A549 (cell line): ENCODE measurements around the gene SYNGR4. TPM values are rescaled to one million over a fixed set of nuclear protein-coding genes. Genes with fewer than 3 reads are reported as not detected.

Source experiments
- ATAC-seq, 2 experiments: fragments of 200-7000 bp in 1 of 2; fragments of >200 bp in 1 of 2; cut with Nextera tagmentation in 1 of 2; cut with Tn5 transposase in 1 of 2; 3 replicates each; pipeline versions ENCODE4 v1.8.0 to v1.9.1; 2018 to 2020; ENCODE audit warnings: mild to moderate bottlenecking in 1 of 2, moderate library complexity in 1 of 2
- CTCF ChIA-PET: fragments of 300-600 bp; sonication (Branson Sonifier 250); formaldehyde crosslinking; extraction: SDS; loops from one replicate; lab custom pipeline; 2021; ENCODE audit warnings: antibody characterized with exemption, inconsistent platforms; lab: Yijun Ruan, JAX
- POLR2A ChIA-PET: fragments of 350-600 bp; formaldehyde crosslinking; extraction: SDS; loops from one replicate; lab custom pipeline; 2021; ENCODE audit warnings: antibody characterized with exemption, inconsistent platforms; lab: Yijun Ruan, JAX
- DNase-seq, 2 experiments: peaks; one replicate each; pipeline versions ENCODE4 v3.0.0 to v3.0.0-alpha.2; 2011 to 2016; ENCODE audit warnings: low read depth in 1 of 2, low spot score in 1 of 2
- FAIRE-seq: peaks from 2 replicates; lab custom pipeline; 2011; peaks lifted over from hg19 to GRCh38; lab: Jason Lieb, UNC
- H3K27ac ChIP-seq, 2 experiments: fragments of >200 bp; sonication (Bioruptor Twin); formaldehyde crosslinking; 3 replicates each; pipeline ENCODE4 v1.5.1; 2016 to 2017
- H3K4me1 ChIP-seq: fragments of >200 bp; sonication (Bioruptor Twin); formaldehyde crosslinking; 3 replicates; pipeline ENCODE4 v1.6.1; 2016
- H3K4me2 ChIP-seq: fragments of >200 bp; sonication (Bioruptor Twin); formaldehyde crosslinking; 3 replicates; pipeline ENCODE4 v1.6.1; 2016
- H3K4me3 ChIP-seq: fragments of >200 bp; sonication (Bioruptor Twin); formaldehyde crosslinking; 3 replicates; pipeline ENCODE4 v1.5.1; 2016
- H3K9me3 ChIP-seq: fragments of >200 bp; sonication (Bioruptor Twin); formaldehyde crosslinking; 3 replicates; pipeline ENCODE4 v1.6.1; 2016
- BHLHE40 ChIP-seq: IDR thresholded peaks from 2 replicates; pipeline ENCODE4 v1.6.1; 2012; ENCODE audit warnings: low read depth, low read length, inconsistent platforms
- CBX2 ChIP-seq: fragments of 200-600 bp; sonication (generic); IDR thresholded peaks from 2 replicates; pipeline ENCODE4 v1.6.1; 2016; ENCODE audit warnings: low read depth, mild to moderate bottlenecking, borderline replicate concordance
- CBX8 ChIP-seq: fragments of 200-600 bp; sonication (generic); IDR thresholded peaks from 2 replicates; pipeline ENCODE4 v1.6.1; 2016
- CEBPB ChIP-seq, 2 experiments: fragments of >200 bp in 1 of 2; sonication (Bioruptor Twin) in 1 of 2; formaldehyde crosslinking in 1 of 2; IDR thresholded peaks; 2 replicates each; pipeline ENCODE4 v1.6.1; 2012 to 2016
- CHD2 ChIP-seq: fragments of 150-350 bp; IDR thresholded peaks from 2 replicates; pipeline ENCODE4 v1.6.1; 2014; ENCODE audit warnings: low read length; ENCODE audit not compliant: partially characterized antibody
- CTCF ChIP-seq: fragments of >200 bp; sonication (Bioruptor Twin); formaldehyde crosslinking; IDR thresholded peaks from 3 replicates; pipeline ENCODE4 v1.5.1; 2016
- FOSB ChIP-seq: fragments of 250-450 bp; sonication (Bioruptor Pico); IDR thresholded peaks from 2 replicates; pipeline ENCODE4 v1.5.0; 2020; ENCODE audit warnings: mild to moderate bottlenecking, moderate library complexity
- FOXS1 ChIP-seq: fragments of 250-450 bp; sonication (Bioruptor Pico); IDR thresholded peaks from 2 replicates; pipeline ENCODE4 v1.5.0; 2020; ENCODE audit warnings: mild to moderate bottlenecking, moderate library complexity
- GATA3 ChIP-seq: IDR thresholded peaks from 2 replicates; pipeline ENCODE4 v1.6.1; 2012; ENCODE audit warnings: borderline replicate concordance
- HDAC2 ChIP-seq: fragments of 200-600 bp; sonication (generic); IDR thresholded peaks from 2 replicates; pipeline ENCODE4 v1.6.1; 2016
- HOXB5 ChIP-seq: fragments of 250-450 bp; sonication (Bioruptor Pico); IDR thresholded peaks from 2 replicates; pipeline ENCODE4 v1.5.0; 2020; ENCODE audit warnings: mild to moderate bottlenecking, moderate library complexity
- JUN ChIP-seq, 2 experiments: fragments of >200 bp; sonication (Bioruptor Twin); formaldehyde crosslinking; IDR thresholded peaks; 2 replicates in 1 of 2; 3 replicates in 1 of 2; pipeline ENCODE4 v1.6.1; 2016 to 2017
- JUNB ChIP-seq: fragments of >200 bp; sonication (Bioruptor Twin); formaldehyde crosslinking; IDR thresholded peaks from 2 replicates; pipeline ENCODE4 v1.6.1; 2016
- KDM5A ChIP-seq: fragments of 200-600 bp; sonication (generic); IDR thresholded peaks from 2 replicates; pipeline ENCODE4 v1.6.1; 2016; ENCODE audit warnings: antibody characterized with exemption, mild to moderate bottlenecking
- MAZ ChIP-seq: fragments of 150-350 bp; IDR thresholded peaks from 2 replicates; pipeline ENCODE4 v1.6.1; 2014; ENCODE audit warnings: antibody characterized with exemption, low read depth, low read length, borderline replicate concordance
- MYC ChIP-seq: IDR thresholded peaks from 2 replicates; pipeline ENCODE4 v1.6.1; 2012; ENCODE audit warnings: mild to moderate bottlenecking, inconsistent platforms, low read length, improper control_type of control experiment, borderline replicate concordance
- PHF8 ChIP-seq: fragments of 200-600 bp; sonication (generic); IDR thresholded peaks from 2 replicates; pipeline ENCODE4 v1.6.1; 2016; ENCODE audit warnings: low read depth, mild to moderate bottlenecking, antibody characterized with exemption, moderate library complexity, borderline replicate concordance
- POLR2AphosphoS2 ChIP-seq: conservative IDR thresholded peaks from 2 replicates; pipeline ENCODE4 v1.6.1; 2012; ENCODE audit warnings: low read length, improper control_type of control experiment, inconsistent platforms
- RARB ChIP-seq: fragments of 250-450 bp; sonication (Bioruptor Pico); IDR thresholded peaks from 2 replicates; pipeline ENCODE4 v1.8.0; 2021; ENCODE audit warnings: mild to moderate bottlenecking, moderate library complexity
- RNF2 ChIP-seq: fragments of 200-600 bp; sonication (generic); IDR thresholded peaks from 2 replicates; pipeline ENCODE4 v1.6.1; 2016; ENCODE audit warnings: low read depth, mild to moderate bottlenecking, antibody characterized with exemption, moderate library complexity, borderline replicate concordance
- TFCP2L1 ChIP-seq: fragments of 250-450 bp; sonication (Bioruptor Pico); IDR thresholded peaks from 2 replicates; pipeline ENCODE4 v1.5.0; 2021; ENCODE audit warnings: mild to moderate bottlenecking
- USF2 ChIP-seq: fragments of 450-650 bp; IDR thresholded peaks from 2 replicates; pipeline ENCODE4 v1.6.1; 2014; ENCODE audit warnings: antibody characterized with exemption
- ZSCAN20 ChIP-seq: fragments of 250-450 bp; sonication (Bioruptor Pico); IDR thresholded peaks from 2 replicates; pipeline ENCODE4 v1.8.0; 2022; ENCODE audit warnings: mild to moderate bottlenecking, moderate library complexity
- WGBS: methylation state at CpG from one replicate; pipeline ENCODE4 v1.1.6; 2017; ENCODE audit errors: missing lambda C conversion rate; 5-methylcytosine and 5-hydroxymethylcytosine counted together
- polyA plus RNA-seq, 4 experiments: library from polyadenylated mRNA; depleted of rRNA in 3 of 4; stranded (reverse); fragments of >200 nt; fragmentation: RNase III in 1 of 4; extraction: RNeasy Plus Mini Kit Qiagen cat#74134 plus additional on column Dnase treatment in 1 of 4; gene quantifications; 2 replicates in 3 of 4; 3 replicates in 1 of 4; pipeline ENCODE4 v1.2.3, GENCODE V29; 2011 to 2017
- TF ChIP-seq, protein P1 (sequence below): fragments of 250-450 bp; sonication (Bioruptor Pico); IDR thresholded peaks from 2 replicates; pipeline ENCODE4 v1.5.0; 2021; ENCODE audit warnings: mild to moderate bottlenecking, moderate library complexity, borderline replicate concordance
- TF ChIP-seq, protein P2 (sequence below): fragments of 250-450 bp; sonication (Bioruptor Pico); IDR thresholded peaks from 2 replicates; pipeline ENCODE4 v1.5.0; 2020; ENCODE audit warnings: low read depth, mild to moderate bottlenecking, moderate library complexity
- TF ChIP-seq, protein P3 (sequence below): IDR thresholded peaks from 2 replicates; pipeline ENCODE4 v1.6.1; 2012

Gene SYNGR4
- polyA plus RNA-seq, 2 of the 4 experiments (the other 2 are of a cell fraction), result 2.3 to 4.4 TPM

GRCh38 chr19:48355365-48355954, 8.7 kb upstream of the SYNGR4 start:
- peaks cover 31% of the 10 kb centered on the region for H3K4me1 ChIP-seq
- ChIA-PET POLR2A (interaction anchor here (1.0 to 1.8 kb wide), 3 partner anchors 8 to 34 kb away, joined by 3 to 13 read pairs (median 8); partner anchors contain the start of genes SYNGR4 and TMEM143), CTCF (interaction anchor here (0.6 to 17.4 kb wide), 7 partner anchors 9 to 229 kb away, joined by 3 to 224 read pairs (median 8); partner anchors contain the start of gene KDELR1)
- WGBS, result 82% methylated on average over 12 of the region's 12 CpGs
- no peak overlapping the region for H3K4me3 ChIP-seq
- TF ChIP-seq CBX2 (no peak), PHF8 (no peak), FOSB (CRISPR knock-in tag) (no peak), HOXB5 (CRISPR knock-in tag) (no peak), USF2 (no peak), BHLHE40 (no peak), MYC (no peak), FOXS1 (CRISPR knock-in tag) (no peak), CBX8 (no peak), GATA3 (no peak), KDM5A (no peak), HDAC2 (no peak), POLR2AphosphoS2 (no peak), ZSCAN20 (no peak), CTCF (no peak)
- TF ChIP-seq, protein P1, sequence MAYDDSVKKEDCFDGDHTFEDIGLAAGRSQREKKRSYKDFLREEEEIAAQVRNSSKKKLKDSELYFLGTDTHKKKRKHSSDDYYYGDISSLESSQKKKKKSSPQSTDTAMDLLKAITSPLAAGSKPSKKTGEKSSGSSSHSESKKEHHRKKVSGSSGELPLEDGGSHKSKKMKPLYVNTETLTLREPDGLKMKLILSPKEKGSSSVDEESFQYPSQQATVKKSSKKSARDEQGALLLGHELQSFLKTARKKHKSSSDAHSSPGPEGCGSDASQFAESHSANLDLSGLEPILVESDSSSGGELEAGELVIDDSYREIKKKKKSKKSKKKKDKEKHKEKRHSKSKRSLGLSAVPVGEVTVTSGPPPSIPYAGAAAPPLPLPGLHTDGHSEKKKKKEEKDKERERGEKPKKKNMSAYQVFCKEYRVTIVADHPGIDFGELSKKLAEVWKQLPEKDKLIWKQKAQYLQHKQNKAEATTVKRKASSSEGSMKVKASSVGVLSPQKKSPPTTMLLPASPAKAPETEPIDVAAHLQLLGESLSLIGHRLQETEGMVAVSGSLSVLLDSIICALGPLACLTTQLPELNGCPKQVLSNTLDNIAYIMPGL (CRISPR knock-in tag), result no peak
- TF ChIP-seq, protein P2, sequence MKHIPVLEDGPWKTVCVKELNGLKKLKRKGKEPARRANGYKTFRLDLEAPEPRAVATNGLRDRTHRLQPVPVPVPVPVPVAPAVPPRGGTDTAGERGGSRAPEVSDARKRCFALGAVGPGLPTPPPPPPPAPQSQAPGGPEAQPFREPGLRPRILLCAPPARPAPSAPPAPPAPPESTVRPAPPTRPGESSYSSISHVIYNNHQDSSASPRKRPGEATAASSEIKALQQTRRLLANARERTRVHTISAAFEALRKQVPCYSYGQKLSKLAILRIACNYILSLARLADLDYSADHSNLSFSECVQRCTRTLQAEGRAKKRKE (CRISPR knock-in tag), result no peak
- no peak for FAIRE-seq
- H3K4me2 ChIP-seq, result peak overlapping the region; percentile 40
- H3K9me3 ChIP-seq, result no peaks in the 10 kb centered on the region
- DNase-seq, result no peak
- peak overlapping the region; percentile 67 to 85 for H3K27ac ChIP-seq
- peak; percentile 2 to 12; a peak in 3 of 6 replicates for ATAC-seq

DNA sequence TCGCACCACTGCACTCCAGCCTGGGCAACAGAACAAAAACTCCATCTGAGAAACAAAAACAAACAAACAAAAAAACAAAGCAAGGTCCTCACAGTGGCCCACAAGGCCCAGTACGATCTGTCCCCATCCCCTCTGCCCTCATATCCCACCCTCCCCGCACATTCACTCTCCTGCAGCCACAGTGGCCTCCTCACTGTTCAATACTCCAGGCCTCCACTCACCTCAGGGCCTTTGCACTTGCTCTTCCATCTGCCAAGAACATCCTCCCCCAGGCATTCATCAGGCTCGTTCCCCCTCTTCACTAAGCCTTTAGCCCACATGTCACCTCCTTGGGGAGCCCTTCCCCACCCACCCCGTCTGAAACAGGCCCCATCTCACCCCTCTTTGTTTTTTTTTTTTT, 5.0 kb upstream of the SYNGR4 start:
- DNase-seq (no peak), ATAC-seq (no peak), FAIRE-seq (no peak)
- H3K27ac ChIP-seq, result no peak overlapping the region
- ChIA-PET CTCF (interaction anchor here (1.5 to 17.4 kb wide), 4 partner anchors 12 to 249 kb away, joined by 4 to 224 read pairs (median 18); partner anchors contain the start of gene KDELR1), POLR2A (no interaction called here)
- no peak overlapping the region for H3K4me3 ChIP-seq
- no peak overlapping the region for H3K4me2 ChIP-seq
- H3K9me3 ChIP-seq, result no peaks in the 10 kb centered on the region
- H3K4me1 ChIP-seq, result peaks cover 28% of the 10 kb centered on the region
- 79% methylated on average over 5 of the region's 5 CpGs for WGBS
- TF ChIP-seq KDM5A (no peak), JUNB (no peak), CTCF (no peak), MAZ (no peak), JUN (IDR thresholded peaks at IDR 0.05) (no peak), CHD2 (no peak), RNF2 (no peak), CEBPB (IDR thresholded peaks at IDR 0.05) (no peak), RARB (no peak), CBX8 (no peak), BHLHE40 (no peak), CBX2 (no peak), GATA3 (no peak), TFCP2L1 (CRISPR knock-in tag) (no peak), HOXB5 (CRISPR knock-in tag) (no peak)
- TF ChIP-seq, protein P3, sequence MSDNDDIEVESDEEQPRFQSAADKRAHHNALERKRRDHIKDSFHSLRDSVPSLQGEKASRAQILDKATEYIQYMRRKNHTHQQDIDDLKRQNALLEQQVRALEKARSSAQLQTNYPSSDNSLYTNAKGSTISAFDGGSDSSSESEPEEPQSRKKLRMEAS, result no peak
